NT2/D1 (cell line): ENCODE data around the gene ARID1B.

Source experiments
- SUZ12 ChIP-seq: IDR thresholded peaks from 2 replicates; pipeline ENCODE4 v1.6.1; 2011; ENCODE audit not compliant: insufficient read length, insufficient read depth; ENCODE audit errors: extremely low read depth
- YY1 ChIP-seq: IDR thresholded peaks from 2 replicates; pipeline ENCODE4 v1.6.1; 2011; ENCODE audit not compliant: insufficient read length, insufficient read depth
- ZNF274 ChIP-seq: IDR thresholded peaks from 2 replicates; pipeline ENCODE4 v1.6.1; 2011; ENCODE audit warnings: mild to moderate bottlenecking, low read depth, low read length

- TF ChIP-seq ZNF274: no peak
- no peak for TF ChIP-seq YY1
- TF ChIP-seq SUZ12: no peak
Observed at GRCh38 chr6:156786652-156787051, 9.5 kb downstream of the ARID1B start.
